Heart right ventricle (tissue), 16 donors: ENCODE results near the gene ABHD6. TPM values are rescaled to one million over a fixed set of nuclear protein-coding genes. Genes with fewer than 3 reads are reported as not detected.
"Not testable (repeated sequence)": the region's sequence is repeated elsewhere in the genome, so short reads cannot be mapped to it uniquely, and the experiment has no call there.

Experiments
- ATAC-seq, 8 donors: fragments of 200-7000 bp; cut with Tn5 transposase; one replicate each; pipeline ENCODE4 v1.9.1; 2020; ENCODE audit warnings: mild to moderate bottlenecking in 8 of 8, moderate library complexity in 8 of 8, moderate number of reproducible peaks in 1 of 8
- DNase-seq, 2 donors: peaks; one replicate each; pipeline ENCODE4 v3.0.0-alpha.2; 2020
- H3K27ac ChIP-seq, 10 donors: fragments of 200-600 bp; sonication (generic) in 2 of 10; one replicate each; pipeline versions ENCODE4 v1.5.0 to v1.8.0; 2020 to 2022; ENCODE audit warnings: mild to moderate bottlenecking in 3 of 10
- H3K27me3 ChIP-seq, 7 donors: fragments of 200-600 bp; one replicate each; pipeline ENCODE4 v1.8.0; 2021 to 2022; ENCODE audit warnings: mild to moderate bottlenecking in 2 of 7
- H3K36me3 ChIP-seq, 9 donors: fragments of 200-600 bp; sonication (generic) in 1 of 9; one replicate each; pipeline versions ENCODE4 v1.5.0 to v1.8.0; 2020 to 2022; ENCODE audit warnings: mild to moderate bottlenecking in 2 of 9
- H3K4me1 ChIP-seq, 9 donors: fragments of 200-600 bp; sonication (generic) in 1 of 9; one replicate each; pipeline versions ENCODE4 v1.5.0 to v1.8.0; 2020 to 2022; ENCODE audit warnings: mild to moderate bottlenecking in 4 of 9
- H3K4me3 ChIP-seq, 10 donors: fragments of 200-600 bp; sonication (generic) in 2 of 10; one replicate each; pipeline versions ENCODE4 v1.5.0 to v1.8.0; 2020 to 2022; ENCODE audit warnings: mild to moderate bottlenecking in 7 of 10, moderate library complexity in 2 of 10
- H3K9me3 ChIP-seq, 11 donors: fragments of 200-600 bp in 10 of 11; sonication (generic) in 2 of 11; one replicate each; pipeline versions ENCODE4 v1.5.0 to v1.8.0; 2013 to 2022; ENCODE audit warnings: mild to moderate bottlenecking in 2 of 11, control low read depth in 1 of 11, moderate library complexity in 1 of 11
- WGBS, 2 donors: extraction: QIAGEN DNeasy Blood & Tissue Kit; methylation state at CpG; one replicate each; pipeline ENCODE4 v1.1.7; 2013; ENCODE audit warnings: inconsistent platforms in 1 of 2; 5-methylcytosine and 5-hydroxymethylcytosine counted together
- intact Hi-C, 10 donors: fragments of 100-400 bp; cut with DNase I; formaldehyde crosslinking; loops; one replicate each; pipeline versions ENCODE4 v1.11.1 to v1.14.2; 2022
- polyA plus RNA-seq, 2 donors: library from polyadenylated mRNA; stranded (reverse); fragments of 200-250 nt; gene quantifications; one replicate each; pipeline ENCODE4 v1.2.3, GENCODE V29; 2013
- total RNA-seq, 10 donors: library from RNA; stranded (reverse); fragmentation: NEBNext Ultra II Directional in 3 of 10; extraction: Animal tissue kit (Norgen Biotek cat#: 25700) in 3 of 10; gene quantifications; one replicate each; pipeline versions ENCODE4 v1.2.1 to v1.2.4, GENCODE V29; 2021 to 2023
- TF ChIP-seq, protein P1 (sequence below), 9 donors: fragments of 200-600 bp; sonication (generic) in 2 of 9; IDR thresholded peaks; one replicate each; pipeline versions ENCODE4 v1.5.0 to v1.8.0; 2021 to 2022; ENCODE audit warnings: antibody characterized with exemption in 9 of 9, mild to moderate bottlenecking in 5 of 9, moderate library complexity in 1 of 9
- donor health status: Arrhythmogenic right ventricular cardiomyopathy.
- donor health status: ischemic (EF 13 %, LVEDD 7.1; RV severe dilation, severe dysfunction).
- donor health status: healthy with polysubstance abuse.
- donor health status: DM: no; HTN: yes; CAD: no.
- donor health status: DM: no; HTN: no; CAD: no.
- donor health status: ischemic (EF 25% LVEDD 6.9; RV normal size, moderate dysfunction).
- donor health status: ischemic (EF 25% LVEDD 5.7; RV mildly dilated, moderate dysfunction).
- donor health status: healthy.
- donor health status: DM: yes; HTN: yes; CAD: no.
- donor health status: Ischemic cardiomyopathy.
- donor health status: ischemic (EF 35%, LVEDD 5.7; RV mildly dilated, moderate dysfunction).
- donor health status: nonischemic (EF 11% LVEDD 7.7; RV severe dilation, severe dysfunction).
- donor health status: DM: yes; HTN: yes; CAD: no.
- donor health status: PGD.
- donor health status: ischemic (EF 29% LVEDD 5.4; RV normal size, mild dysfunction).
- donor health status: nonischemic (EF 23%, LVEDD 6.1; RV moderate dilation, normal function).

Gene ABHD6
- total and polyA plus RNA-seq, 12 donors, result 3.1 to 11.6 (median 6.3) TPM

DNA sequence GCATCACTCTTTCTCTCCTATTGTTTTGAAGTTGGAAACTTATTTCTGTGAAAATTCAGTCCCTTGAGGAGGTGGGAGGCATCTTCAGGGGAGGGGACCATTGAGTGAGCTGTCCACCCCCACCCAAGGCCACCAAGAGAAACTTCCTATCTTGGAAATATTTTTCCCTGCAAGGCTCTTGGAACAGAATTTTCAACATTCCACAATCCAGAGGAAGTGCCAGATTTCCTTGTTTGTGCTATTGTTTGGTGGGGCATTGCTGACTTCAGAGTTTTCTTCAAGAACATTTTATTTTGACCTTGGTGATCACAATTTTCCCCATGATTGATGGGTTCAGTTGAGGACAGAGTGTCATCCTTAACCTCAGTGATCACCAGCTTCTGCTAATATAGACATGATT is 38.8 kb upstream of the ABHD6 start:
- intact Hi-C loops, result no loop called here
- peaks cover 0 to 41% (median 18%) of the 10 kb centered on the region in 9 donors for H3K4me1 ChIP-seq
- no peak overlapping the region for H3K4me3 ChIP-seq
- TF ChIP-seq, protein P1, sequence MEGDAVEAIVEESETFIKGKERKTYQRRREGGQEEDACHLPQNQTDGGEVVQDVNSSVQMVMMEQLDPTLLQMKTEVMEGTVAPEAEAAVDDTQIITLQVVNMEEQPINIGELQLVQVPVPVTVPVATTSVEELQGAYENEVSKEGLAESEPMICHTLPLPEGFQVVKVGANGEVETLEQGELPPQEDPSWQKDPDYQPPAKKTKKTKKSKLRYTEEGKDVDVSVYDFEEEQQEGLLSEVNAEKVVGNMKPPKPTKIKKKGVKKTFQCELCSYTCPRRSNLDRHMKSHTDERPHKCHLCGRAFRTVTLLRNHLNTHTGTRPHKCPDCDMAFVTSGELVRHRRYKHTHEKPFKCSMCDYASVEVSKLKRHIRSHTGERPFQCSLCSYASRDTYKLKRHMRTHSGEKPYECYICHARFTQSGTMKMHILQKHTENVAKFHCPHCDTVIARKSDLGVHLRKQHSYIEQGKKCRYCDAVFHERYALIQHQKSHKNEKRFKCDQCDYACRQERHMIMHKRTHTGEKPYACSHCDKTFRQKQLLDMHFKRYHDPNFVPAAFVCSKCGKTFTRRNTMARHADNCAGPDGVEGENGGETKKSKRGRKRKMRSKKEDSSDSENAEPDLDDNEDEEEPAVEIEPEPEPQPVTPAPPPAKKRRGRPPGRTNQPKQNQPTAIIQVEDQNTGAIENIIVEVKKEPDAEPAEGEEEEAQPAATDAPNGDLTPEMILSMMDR (IDR thresholded peaks at IDR 0.05), result no peak
- peak overlapping the region; percentile 5 to 79 (median 61) for H3K27ac ChIP-seq
- H3K9me3 ChIP-seq, result peaks cover 0 to 7% (median 0%) of the 10 kb centered on the region in 11 donors
- DNase-seq, result no peak
- H3K27me3 ChIP-seq, result no peaks in the 10 kb centered on the region
- peak in 6 of 8 donors; percentile 42 to 83 (median 60) for ATAC-seq
- no peaks in the 10 kb centered on the region for H3K36me3 ChIP-seq

DNA sequence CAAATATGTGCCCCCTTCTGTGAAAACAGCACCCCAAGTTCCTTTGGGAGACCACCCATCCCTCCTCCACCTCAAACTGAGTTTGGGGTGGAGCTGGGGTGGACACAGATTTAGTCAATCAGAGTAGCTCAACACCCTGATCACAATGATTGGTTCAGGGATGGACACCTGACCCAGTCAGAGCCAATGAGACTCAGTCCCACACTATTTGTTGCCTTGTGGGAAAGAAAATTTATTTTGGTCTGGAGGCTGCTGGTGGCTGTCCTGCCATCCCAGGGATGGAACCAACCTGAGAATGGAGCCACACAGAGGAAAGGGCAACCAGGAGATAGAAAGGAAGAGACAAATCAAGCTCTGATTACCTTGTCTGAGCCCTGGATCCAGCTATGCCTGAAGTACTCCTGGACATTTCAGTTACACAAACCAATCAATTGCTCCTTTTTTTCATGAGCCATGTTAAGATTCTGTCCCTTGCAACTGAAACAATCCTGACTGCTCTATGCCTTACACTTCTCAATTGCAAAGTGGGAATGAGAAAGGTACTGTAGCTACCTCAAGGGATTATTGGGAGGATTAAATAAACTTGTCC is 37.4 kb upstream of the ABHD6 start:
- DNase-seq (no peak), ATAC-seq (no peak)
- no peak overlapping the region for H3K4me3 ChIP-seq
- no peaks in the 10 kb centered on the region for H3K27me3 ChIP-seq
- peaks cover 0 to 7% (median 0%) of the 10 kb centered on the region in 11 donors for H3K9me3 ChIP-seq
- H3K36me3 ChIP-seq, result no peaks in the 10 kb centered on the region
- TF ChIP-seq, protein P1 (IDR thresholded peaks at IDR 0.05), result no peak
- intact Hi-C loops, result no loop called here
- peak overlapping the region in 6 of 10 donors; percentile 1 to 79 (median 64) for H3K27ac ChIP-seq
- peaks cover 0 to 41% (median 18%) of the 10 kb centered on the region in 9 donors for H3K4me1 ChIP-seq

DNA sequence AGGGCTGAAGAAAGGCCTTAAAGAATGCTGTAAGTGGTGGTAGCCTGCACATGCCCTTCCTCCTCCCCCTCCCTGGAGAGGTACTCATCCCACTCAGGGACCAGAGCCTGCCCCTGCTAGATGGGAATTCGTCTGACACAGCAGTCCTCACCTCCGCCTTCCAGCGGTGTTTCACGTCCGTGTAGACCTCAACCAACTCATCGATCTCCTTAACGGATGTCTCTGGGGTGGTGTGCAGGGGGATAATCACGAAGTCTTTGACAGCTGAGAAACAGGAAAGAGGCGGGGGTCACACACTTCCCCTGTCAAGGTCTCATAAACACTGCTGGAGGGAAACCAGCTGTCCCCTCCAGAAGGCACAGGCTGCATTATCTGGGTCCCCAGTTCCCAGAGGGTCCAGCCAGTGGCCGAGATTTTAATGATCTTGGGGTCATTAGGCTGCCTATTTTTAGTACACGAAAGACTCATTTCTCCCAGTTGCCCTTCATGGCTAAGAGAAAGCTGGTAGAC is 36.7 kb upstream of the ABHD6 start:
- TF ChIP-seq, protein P1 (IDR thresholded peaks at IDR 0.05), result no peak
- peaks cover 0 to 41% (median 18%) of the 10 kb centered on the region in 9 donors for H3K4me1 ChIP-seq
- H3K4me3 ChIP-seq, result no peak overlapping the region
- no peak for DNase-seq
- H3K9me3 ChIP-seq, result peaks cover 0 to 7% (median 0%) of the 10 kb centered on the region in 11 donors
- WGBS, 2 donors, result 29 to 37% methylated on average over 11 of the region's 11 CpGs
- H3K36me3 ChIP-seq, result no peaks in the 10 kb centered on the region
- intact Hi-C loops, result no loop called here
- ATAC-seq, result peak in 1 of 8 donors; percentile 16
- H3K27me3 ChIP-seq, result no peaks in the 10 kb centered on the region
- H3K27ac ChIP-seq, result peak overlapping the region in 7 of 10 donors; percentile 17 to 65 (median 44)

DNA sequence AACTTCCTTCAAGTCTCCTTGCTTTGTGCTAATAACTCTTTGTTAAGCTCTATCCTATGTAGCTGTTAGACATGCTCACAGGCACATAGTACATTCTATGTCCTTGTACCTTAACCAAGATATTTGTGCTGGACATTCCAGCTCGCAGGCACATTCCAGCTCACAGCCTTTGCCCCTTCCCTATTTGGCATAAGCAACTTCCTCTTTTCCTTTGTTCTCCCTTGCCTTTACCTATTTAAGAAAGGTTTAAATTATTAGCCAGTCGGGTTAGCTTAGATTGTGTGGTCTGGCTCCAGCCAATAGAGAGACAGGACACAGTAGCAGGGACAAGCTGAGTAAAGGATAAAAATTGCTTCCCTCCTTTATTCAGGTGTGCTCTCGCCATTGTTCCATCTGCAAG is 36.1 kb upstream of the ABHD6 start:
- intact Hi-C loops, H3K27me3 ChIP-seq, H3K9me3 ChIP-seq, H3K36me3 ChIP-seq, ATAC-seq, DNase-seq, H3K4me3 ChIP-seq: not testable (repeated sequence)
- 49 to 59% methylated on average over 3 of the region's 3 CpGs for WGBS, 2 donors
- peaks cover 0 to 41% (median 18%) of the 10 kb centered on the region in 9 donors for H3K4me1 ChIP-seq
- peak overlapping the region in 5 of 10 donors; percentile 17 to 65 (median 44) for H3K27ac ChIP-seq

DNA sequence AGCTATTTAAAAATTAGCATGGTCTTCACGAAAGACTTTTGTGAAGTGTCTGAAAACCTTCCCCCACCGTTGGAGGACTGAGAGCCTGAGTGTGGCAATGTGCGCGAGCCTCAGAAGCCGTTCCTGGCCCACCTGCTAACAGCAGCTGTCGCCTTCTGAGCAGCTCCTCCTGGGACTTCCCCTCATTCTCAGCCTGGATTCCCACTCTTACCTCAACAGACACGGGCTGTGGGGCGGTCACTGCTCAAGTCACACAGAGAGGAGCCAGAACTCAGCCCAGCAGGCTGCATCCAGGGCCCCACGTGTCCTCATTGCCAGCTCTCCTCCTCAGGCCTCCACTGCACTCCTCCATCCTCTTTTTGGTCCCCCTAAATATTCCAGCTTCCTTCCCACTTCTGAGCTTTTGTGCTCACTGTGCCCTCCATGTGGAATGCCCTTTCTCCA is 34.7 kb upstream of the ABHD6 start:
- intact Hi-C loops, result no loop called here
- H3K27ac ChIP-seq, result no peak overlapping the region
- ATAC-seq, result no peak
- H3K9me3 ChIP-seq, result peaks cover 0 to 7% (median 0%) of the 10 kb centered on the region in 11 donors
- no peak for DNase-seq
- H3K4me3 ChIP-seq, result no peak overlapping the region
- TF ChIP-seq, protein P1 (IDR thresholded peaks at IDR 0.05), result no peak
- no peaks in the 10 kb centered on the region for H3K27me3 ChIP-seq
- peaks cover 0 to 37% (median 18%) of the 10 kb centered on the region in 9 donors for H3K4me1 ChIP-seq
- WGBS, 2 donors, result 86 to 89% methylated on average over 9 of the region's 9 CpGs
- H3K36me3 ChIP-seq, result no peaks in the 10 kb centered on the region
